ENCODE data around the gene ATP6V1F. TPM values are rescaled to one million over a fixed set of nuclear protein-coding genes. Genes with fewer than 3 reads are reported as not detected.

The ATP6V1F gene
- total and polyA plus RNA-seq, 7 experiments from 2014 or later = 58.4 to 340 (median 101) TPM

DNA sequence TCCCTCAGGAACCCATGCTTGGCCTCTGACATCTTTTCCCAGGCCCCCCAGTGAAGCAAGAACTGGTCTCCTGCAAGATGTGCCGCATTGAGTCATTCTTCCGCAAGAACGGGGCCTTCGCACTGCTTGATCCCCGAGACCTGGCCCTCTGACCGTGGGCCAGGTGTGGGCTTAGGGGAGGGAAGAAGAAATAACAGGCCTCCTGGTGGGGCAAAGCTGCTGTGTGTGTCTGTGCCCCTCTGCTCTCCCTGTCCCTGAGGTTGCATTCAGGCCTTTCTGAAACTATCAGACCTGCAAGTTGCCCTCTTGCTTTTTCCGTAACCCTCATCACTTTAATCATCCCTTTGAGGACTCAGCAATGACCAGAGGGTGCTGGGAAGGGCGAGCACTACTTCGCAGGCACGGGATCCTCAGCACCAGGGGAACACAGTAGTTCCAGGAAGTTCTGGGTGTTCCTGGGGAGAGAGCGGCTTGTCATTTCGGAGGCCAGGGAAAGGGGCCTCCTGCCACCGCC is 6.0 kb downstream of the ATP6V1F start:
- Mint-ChIP-seq H3K27ac (no peak overlapping the region), H3K4me3 (peak overlapping the region; percentile 47 to 81 (median 67)), H3K4me1 (peaks cover 15 to 37% (median 29%) of the 10 kb centered on the region in 7 donors), H3K36me3 (peaks cover 0 to 11% (median 5%) of the 10 kb centered on the region in 5 donors), H3K9me3 (no peaks in the 10 kb centered on the region), H3K27me3 (peaks cover 0 to 32% (median 0%) of the 10 kb centered on the region in 5 donors)
- H3K36me3 ChIP-seq (ENCODE audit: control insufficient read depth in 2 of 3, insufficient read depth in 3 of 3, low read length in 3 of 3) = peaks cover 0 to 16% (median 0%) of the 10 kb centered on the region in 3 experiments
- peaks cover 7% of the 10 kb centered on the region in 2 donors for H3K4me1 ChIP-seq (ENCODE audit: control insufficient read depth in 2 of 2, insufficient read depth in 2 of 2, low read length in 2 of 2)
- DNase-seq = no peak
- peak; percentile 1 for ATAC-seq
- POLR2A ChIA-PET = no interaction called here
- H3K27ac ChIP-seq (ENCODE audit: low read depth, low read length) = no peak overlapping the region
- H3K9me3 ChIP-seq (ENCODE audit: control insufficient read depth in 2 of 3, low read length in 3 of 3) = no peaks in the 10 kb centered on the region
- H3K27me3 ChIP-seq (ENCODE audit: control insufficient read depth in 2 of 2, insufficient read depth in 2 of 2, low read length in 2 of 2) = no peaks in the 10 kb centered on the region
- peak overlapping the region; percentile 56 for H3K4me3 ChIP-seq (ENCODE audit: low read length)
- intact Hi-C loops (cut with micrococcal nuclease) = loop anchor here (1.0 to 10.0 kb wide), 3 partner anchors 15 to 1214 kb away; partner anchors contain the start of gene SND1 (in 1 of the 2)
- CTCF ChIA-PET = no interaction called here

- H3K4me1 Mint-ChIP-seq = peaks cover 11 to 34% (median 23%) of the 10 kb centered on the region in 7 donors
- ChIA-PET POLR2A (no interaction called here), CTCF (no interaction called here)
- no peaks in the 10 kb centered on the region for H3K9me3 Mint-ChIP-seq
- peaks cover 0 to 32% (median 0%) of the 10 kb centered on the region in 5 donors for H3K27me3 Mint-ChIP-seq
- DNase-seq = peak; percentile 18 to 63 (median 38)
- intact Hi-C loops (cut with micrococcal nuclease) = loop anchor here (1.0 to 10.0 kb wide), 3 partner anchors 14 to 1215 kb away; partner anchors contain the start of gene SND1 (in 1 of the 2)
- H3K4me1 ChIP-seq (ENCODE audit: control insufficient read depth in 2 of 2, insufficient read depth in 2 of 2, low read length in 2 of 2) = peaks cover under 1 to 4% of the 10 kb centered on the region in 2 donors
- peak overlapping the region; percentile 47 to 81 (median 67) for H3K4me3 Mint-ChIP-seq
- H3K36me3 ChIP-seq (ENCODE audit: control insufficient read depth in 2 of 3, insufficient read depth in 3 of 3, low read length in 3 of 3) = peaks cover 0 to 16% (median 0%) of the 10 kb centered on the region in 3 experiments
- H3K4me3 ChIP-seq (ENCODE audit: low read length) = peak overlapping the region; percentile 56
- ATAC-seq = peak; percentile 84
- H3K27me3 ChIP-seq (ENCODE audit: control insufficient read depth in 2 of 2, insufficient read depth in 2 of 2, low read length in 2 of 2) = no peaks in the 10 kb centered on the region
- H3K27ac ChIP-seq (ENCODE audit: low read depth, low read length) = peak overlapping the region; percentile 18
- no peak overlapping the region for H3K27ac Mint-ChIP-seq
- no peaks in the 10 kb centered on the region for H3K9me3 ChIP-seq (ENCODE audit: control insufficient read depth in 2 of 3, low read length in 3 of 3)
- peaks cover 0 to 11% (median 5%) of the 10 kb centered on the region in 5 donors for H3K36me3 Mint-ChIP-seq
These were observed 6.7 kb downstream of the ATP6V1F start for GRCh38 chr7:128869138-128869943.

DNA sequence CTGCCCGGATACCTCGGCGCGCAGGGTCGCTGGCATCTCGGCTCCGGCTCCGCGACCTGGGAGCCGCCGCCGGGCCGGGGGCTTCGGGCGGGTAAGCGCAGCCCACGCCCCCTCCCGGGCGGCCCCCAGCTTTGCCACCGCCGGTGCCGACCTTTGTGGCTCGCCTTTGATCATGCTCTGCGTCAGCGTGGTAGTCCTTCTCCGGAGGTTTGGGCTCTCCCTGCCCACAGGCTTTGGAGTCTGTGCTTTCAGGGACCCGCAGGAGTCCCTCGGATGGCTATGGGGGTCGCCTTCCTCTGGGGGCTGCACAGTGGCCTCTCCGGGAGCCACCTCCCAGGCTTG is 7.3 kb downstream of the ATP6V1F start:
- Mint-ChIP-seq H3K9me3 (no peaks in the 10 kb centered on the region), H3K27ac (no peak overlapping the region), H3K4me3 (peak overlapping the region; percentile 76 to 85 (median 81)), H3K27me3 (peaks cover 0 to 32% (median 0%) of the 10 kb centered on the region in 5 donors), H3K4me1 (peaks cover 11 to 29% (median 19%) of the 10 kb centered on the region in 7 donors), H3K36me3 (peaks cover 0 to 11% (median 5%) of the 10 kb centered on the region in 5 donors)
- peak overlapping the region; percentile 56 for H3K4me3 ChIP-seq (ENCODE audit: low read length)
- peaks cover 0 to 13% (median 0%) of the 10 kb centered on the region in 3 experiments for H3K36me3 ChIP-seq (ENCODE audit: control insufficient read depth in 2 of 3, insufficient read depth in 3 of 3, low read length in 3 of 3)
- no peak overlapping the region for H3K27ac ChIP-seq (ENCODE audit: low read depth, low read length)
- ChIA-PET POLR2A (no interaction called here), CTCF (no interaction called here)
- H3K4me1 ChIP-seq (ENCODE audit: control insufficient read depth in 2 of 2, insufficient read depth in 2 of 2, low read length in 2 of 2) = peaks cover 0 to 4% of the 10 kb centered on the region in 2 donors
- DNase-seq (peak in 1 of 9 donors; percentile 19), ATAC-seq (peak; percentile 22)
- no peaks in the 10 kb centered on the region for H3K9me3 ChIP-seq (ENCODE audit: control insufficient read depth in 2 of 3, low read length in 3 of 3)
- H3K27me3 ChIP-seq (ENCODE audit: control insufficient read depth in 2 of 2, insufficient read depth in 2 of 2, low read length in 2 of 2) = no peaks in the 10 kb centered on the region
- intact Hi-C loops (cut with micrococcal nuclease) = loop anchor here (1.0 to 10.0 kb wide), 3 partner anchors 13 to 1215 kb away; partner anchors contain the start of gene SND1 (in 1 of the 2)

- ChIA-PET POLR2A (no interaction called here), CTCF (interaction anchor here (1.2 kb wide), 1 partner anchor 12 kb away, joined by 3 read pairs; no protein-coding TSS in a partner anchor)
- intact Hi-C loops (cut with micrococcal nuclease) = no loop called here
- no peaks in the 10 kb centered on the region for H3K9me3 ChIP-seq (ENCODE audit: control insufficient read depth in 2 of 3, low read length in 3 of 3)
- Mint-ChIP-seq H3K27ac (no peak overlapping the region), H3K27me3 (peaks cover 0 to 32% (median 0%) of the 10 kb centered on the region in 5 donors), H3K4me1 (peaks cover 6 to 19% (median 12%) of the 10 kb centered on the region in 7 donors), H3K9me3 (no peaks in the 10 kb centered on the region), H3K4me3 (peak overlapping the region; percentile 10 to 85 (median 78)), H3K36me3 (peaks cover 0 to 7% (median 0%) of the 10 kb centered on the region in 5 donors)
- DNase-seq (no peak), ATAC-seq (no peak)
- no peaks in the 10 kb centered on the region for H3K27me3 ChIP-seq (ENCODE audit: control insufficient read depth in 2 of 2, insufficient read depth in 2 of 2, low read length in 2 of 2)
- H3K27ac ChIP-seq (ENCODE audit: low read depth, low read length) = no peak overlapping the region
- no peak overlapping the region for H3K4me3 ChIP-seq (ENCODE audit: low read length)
- peaks cover 0 to 2% (median 0%) of the 10 kb centered on the region in 3 experiments for H3K36me3 ChIP-seq (ENCODE audit: control insufficient read depth in 2 of 3, insufficient read depth in 3 of 3, low read length in 3 of 3)
- H3K4me1 ChIP-seq (ENCODE audit: control insufficient read depth in 2 of 2, insufficient read depth in 2 of 2, low read length in 2 of 2) = peaks cover 0 to 4% of the 10 kb centered on the region in 2 donors
These were observed 8.4 kb downstream of the ATP6V1F start for GRCh38 chr7:128871050-128871449.

DNA sequence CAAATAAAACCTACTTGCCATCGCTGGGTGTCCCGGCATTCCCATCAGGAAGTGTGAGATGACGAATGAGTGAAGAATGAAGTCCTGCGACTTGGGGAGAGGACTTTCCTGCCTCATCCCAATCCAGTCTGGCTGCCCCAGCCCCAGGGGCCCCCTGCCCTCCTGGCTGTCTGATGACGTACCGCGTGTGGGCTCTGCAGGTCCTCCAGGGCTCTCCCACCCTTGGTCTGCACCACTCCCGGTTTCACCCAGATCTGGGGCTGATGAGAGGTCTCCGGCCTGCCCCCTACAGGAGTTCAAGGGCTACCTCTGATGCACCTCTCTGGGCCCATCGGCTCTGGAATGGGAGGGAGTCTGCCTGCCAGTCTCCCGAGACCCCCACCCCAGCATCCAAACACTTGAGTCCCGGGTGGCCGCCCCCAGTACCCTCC is 9.8 kb downstream of the ATP6V1F start:
- Histone ChIP-seq H3K9me3 (ENCODE audit: control insufficient read depth in 2 of 3, low read length in 3 of 3) (no peaks in the 10 kb centered on the region), H3K4me3 (ENCODE audit: low read length) (no peak overlapping the region), H3K27ac (ENCODE audit: low read depth, low read length) (no peak overlapping the region), H3K4me1 (ENCODE audit: control insufficient read depth in 2 of 2, insufficient read depth in 2 of 2, low read length in 2 of 2) (peaks cover 0 to 4% of the 10 kb centered on the region in 2 donors), H3K27me3 (ENCODE audit: control insufficient read depth in 2 of 2, insufficient read depth in 2 of 2, low read length in 2 of 2) (no peaks in the 10 kb centered on the region), H3K36me3 (ENCODE audit: control insufficient read depth in 2 of 3, insufficient read depth in 3 of 3, low read length in 3 of 3) (no peaks in the 10 kb centered on the region)
- no peak overlapping the region for H3K4me3 Mint-ChIP-seq
- POLR2A ChIA-PET = interaction anchor here (0.7 kb wide), 1 partner anchor 959 kb away, joined by 3 read pairs; no protein-coding TSS in a partner anchor
- H3K36me3 Mint-ChIP-seq = peaks cover 0 to 3% (median 0%) of the 10 kb centered on the region in 5 donors
- no peaks in the 10 kb centered on the region for H3K9me3 Mint-ChIP-seq
- H3K4me1 Mint-ChIP-seq = peaks cover 5 to 13% (median 9%) of the 10 kb centered on the region in 7 donors
- no peak overlapping the region for H3K27ac Mint-ChIP-seq
- ATAC-seq = no peak
- CTCF ChIA-PET = no interaction called here
- DNase-seq = no peak
- peaks cover 0 to 32% (median 0%) of the 10 kb centered on the region in 5 donors for H3K27me3 Mint-ChIP-seq
- intact Hi-C loops (cut with micrococcal nuclease) = no loop called here

GRCh38 chr7:128873234-128873633 is 10.6 kb downstream of the ATP6V1F start:
- Histone ChIP-seq H3K4me3 (ENCODE audit: low read length) (no peak overlapping the region), H3K4me1 (ENCODE audit: control insufficient read depth in 2 of 2, insufficient read depth in 2 of 2, low read length in 2 of 2) (peaks cover 0 to 4% of the 10 kb centered on the region in 2 donors), H3K27me3 (ENCODE audit: control insufficient read depth in 2 of 2, insufficient read depth in 2 of 2, low read length in 2 of 2) (no peaks in the 10 kb centered on the region), H3K27ac (ENCODE audit: low read depth, low read length) (no peak overlapping the region), H3K36me3 (ENCODE audit: control insufficient read depth in 2 of 3, insufficient read depth in 3 of 3, low read length in 3 of 3) (no peaks in the 10 kb centered on the region), H3K9me3 (ENCODE audit: control insufficient read depth in 2 of 3, low read length in 3 of 3) (no peaks in the 10 kb centered on the region)
- ATAC-seq = no peak
- intact Hi-C loops (cut with micrococcal nuclease) = no loop called here
- DNase-seq = no peak
- Mint-ChIP-seq H3K9me3 (no peaks in the 10 kb centered on the region), H3K27me3 (peaks cover 0 to 28% (median 0%) of the 10 kb centered on the region in 5 donors), H3K4me1 (peaks cover 5 to 14% (median 6%) of the 10 kb centered on the region in 7 donors), H3K36me3 (no peaks in the 10 kb centered on the region), H3K27ac (no peak overlapping the region), H3K4me3 (peak overlapping the region in 1 of 10 donors; percentile 45)
- ChIA-PET POLR2A (no interaction called here), CTCF (no interaction called here)

Data from naive thymus-derived CD4-positive, alpha-beta T cell (primary cell).